Measurements from ENCODE around the gene LYST. TPM values are rescaled to one million over a fixed set of nuclear protein-coding genes. Genes with fewer than 3 reads are reported as not detected.
A peak's percentile ranks its signal among the peaks of the same experiment; 100 is the strongest.
"Not testable (repeated sequence)": the region's sequence is repeated elsewhere in the genome, so short reads cannot be mapped to it uniquely, and the experiment has no call there.

LYST gene
- total RNA-seq = 10 to 100 TPM; 22.8 to 46.7 (median 32.1) TPM

GRCh38 chr1:235866205-235866912 lies at the start of gene LYST:
TSS of gene LYST (minus strand) at chr1:235866906. CDS start at chr1:235830417, 36,489 bp downstream.
- TF ChIP-seq EP300 (IDR thresholded peaks at IDR 0.05; ENCODE audit: low read depth) = no peak
- TF ChIP-seq CTCF (IDR thresholded peaks at IDR 0.05) = peak in 4 of 5 experiments; percentile 19 to 60 (median 42)
- in situ Hi-C loops (cut with MboI; ENCODE audit: low pct_ligation_motif_present in 1 of 4, low pct_unique_long_range_greater_than_20kb in 1 of 4, low sequenced_read_pairs in 3 of 4) (loop anchor here in 2 of 4 donors (10.0 to 25.0 kb wide), 2 partner anchors 96 to 98 kb away; no protein-coding TSS in a partner anchor), intact Hi-C loops (cut with DNase I; ENCODE audit: low total_unique reads) (no loop called here)
- Histone ChIP-seq H3K4me3 (peak within 1 kb of the TSS; percentile 91 to 97 (median 96)), H3K4me1 (peaks cover 4 to 38% (median 11%) of the 10 kb centered on the region in 4 donors), H3K27ac (peak within 1 kb of the TSS; percentile 94 to 100 (median 98)), H3K9me3 (no peaks in the 10 kb centered on the region), H3K27me3 (no peaks in the 10 kb centered on the region), H3K36me3 (no peaks in the 10 kb centered on the region)
- 0 to 1% methylated on average over 15 to 19 of the region's 71 CpGs for WGBS, 2 donors (ENCODE audit: low coverage in 1 of 2)
- DNase-seq = peak; percentile 67

- in situ Hi-C loops (cut with MboI; ENCODE audit: low pct_ligation_motif_present in 1 of 4, low pct_unique_long_range_greater_than_20kb in 1 of 4, low sequenced_read_pairs in 3 of 4); intact Hi-C loops (cut with DNase I; ENCODE audit: low total_unique reads); H3K4me3 ChIP-seq; H3K27me3 ChIP-seq; DNase-seq; H3K27ac ChIP-seq; H3K9me3 ChIP-seq; H3K36me3 ChIP-seq: not testable (repeated sequence)
- peaks cover 5 to 35% (median 17%) of the 10 kb centered on the region in 4 donors for H3K4me1 ChIP-seq
- WGBS, 2 donors (ENCODE audit: low coverage in 1 of 2) = 93 to 99% methylated on average over 4 of the region's 4 CpGs
These were observed 48.8 kb upstream of the LYST start for GRCh38 chr1:235915489-235915888.

- Histone ChIP-seq H3K4me3 (no peak overlapping the region), H3K9me3 (no peaks in the 10 kb centered on the region), H3K27ac (no peak overlapping the region), H3K4me1 (peaks cover 5 to 26% (median 11%) of the 10 kb centered on the region in 4 donors), H3K36me3 (no peaks in the 10 kb centered on the region), H3K27me3 (no peaks in the 10 kb centered on the region)
- in situ Hi-C loops (cut with MboI; ENCODE audit: low pct_ligation_motif_present in 1 of 4, low pct_unique_long_range_greater_than_20kb in 1 of 4, low sequenced_read_pairs in 3 of 4) = no loop called here
- DNase-seq = no peak
- intact Hi-C loops (cut with DNase I; ENCODE audit: low total_unique reads) = no loop called here
- TF ChIP-seq POLR2A (IDR thresholded peaks at IDR 0.05) (no peak), POLR2AphosphoS5 (IDR thresholded peaks at IDR 0.05) (no peak), EP300 (IDR thresholded peaks at IDR 0.05; ENCODE audit: low read depth) (no peak), CTCF (IDR thresholded peaks at IDR 0.05) (no peak)
- WGBS, 2 donors (ENCODE audit: low coverage in 1 of 2) = 96 to 100% methylated on average over 1 of the region's 1 CpG
These were observed 46.6 kb upstream of the LYST start for GRCh38 chr1:235913311-235913710.

GRCh38 chr1:235911876-235912275 lies 45.2 kb upstream of the LYST start:
- H3K9me3 ChIP-seq = no peaks in the 10 kb centered on the region
- H3K4me1 ChIP-seq = peaks cover 1 to 13% (median 6%) of the 10 kb centered on the region in 4 donors
- no peak overlapping the region for H3K4me3 ChIP-seq
- 86 to 95% methylated on average over 2 to 6 of the region's 6 CpGs for WGBS, 2 donors (ENCODE audit: low coverage in 1 of 2)
- H3K27ac ChIP-seq = no peak overlapping the region
- no peaks in the 10 kb centered on the region for H3K36me3 ChIP-seq
- intact Hi-C loops (cut with DNase I; ENCODE audit: low total_unique reads) (no loop called here), in situ Hi-C loops (cut with MboI; ENCODE audit: low pct_ligation_motif_present in 1 of 4, low pct_unique_long_range_greater_than_20kb in 1 of 4, low sequenced_read_pairs in 3 of 4) (no loop called here)
- no peak for DNase-seq
- no peaks in the 10 kb centered on the region for H3K27me3 ChIP-seq
- TF ChIP-seq CTCF (IDR thresholded peaks at IDR 0.05) (no peak), POLR2AphosphoS5 (IDR thresholded peaks at IDR 0.05) (no peak), POLR2A (IDR thresholded peaks at IDR 0.05) (no peak), EP300 (IDR thresholded peaks at IDR 0.05; ENCODE audit: low read depth) (no peak)
